ENCODE results near the gene FAM135A. TPM values are rescaled to one million over a fixed set of nuclear protein-coding genes. Genes with fewer than 3 reads are reported as not detected.
"Not testable (repeated sequence)": the region's sequence is repeated elsewhere in the genome, so short reads cannot be mapped to it uniquely, and the experiment has no call there.

FAM135A gene
- total and polyA plus RNA-seq, 3 donors from 2014 or later, result 21.7 to 68.9 (median 67.0) TPM

GRCh38 chr6:70549327-70549726 lies 136.0 kb downstream of the FAM135A start:
- TF ChIP-seq POLR2A (IDR thresholded peaks at IDR 0.05) (no peak), CTCF (IDR thresholded peaks at IDR 0.05) (no peak)
- no peaks in the 10 kb centered on the region for H3K9me3 ChIP-seq
- intact Hi-C loops (cut with DNase I; ENCODE audit: low total_unique reads), result no loop called here

GRCh38 chr6:70551566-70551965 lies 138.3 kb downstream of the FAM135A start:
- H3K27me3 ChIP-seq, result no peaks in the 10 kb centered on the region
- 91 to 100% methylated on average over 1 of the region's 1 CpG for WGBS, 2 donors
- no peak for TF ChIP-seq POLR2A (IDR thresholded peaks at IDR 0.05)
- intact Hi-C loops (cut with DNase I; ENCODE audit: low total_unique reads), result loop anchor here (10.0 kb wide), 1 partner anchor 133 kb away; no protein-coding TSS in a partner anchor
- no peak overlapping the region for H3K27ac ChIP-seq
- H3K36me3 ChIP-seq (ENCODE audit: low read depth, missing control alignments), result no peaks in the 10 kb centered on the region
- H3K4me1 ChIP-seq, result no peaks in the 10 kb centered on the region
- no peaks in the 10 kb centered on the region for H3K9me3 ChIP-seq
- DNase-seq, result no peak
- H3K4me3 ChIP-seq, result no peak overlapping the region

More at GRCh38 chr6:70549327-70549726, 136.0 kb downstream of the FAM135A start:
- Histone ChIP-seq H3K27me3 (no peaks in the 10 kb centered on the region), H3K4me1 (no peaks in the 10 kb centered on the region), H3K36me3 (ENCODE audit: low read depth, missing control alignments) (no peaks in the 10 kb centered on the region), H3K27ac (no peak overlapping the region), H3K4me3 (no peak overlapping the region)
- no peak for DNase-seq

- intact Hi-C loops (cut with DNase I; ENCODE audit: low total_unique reads), result loop anchor here (10.0 kb wide), 1 partner anchor 132 kb away; no protein-coding TSS in a partner anchor
- H3K27ac ChIP-seq; H3K4me1 ChIP-seq; H3K4me3 ChIP-seq; H3K9me3 ChIP-seq; H3K27me3 ChIP-seq; H3K36me3 ChIP-seq (ENCODE audit: low read depth, missing control alignments); DNase-seq: not testable (repeated sequence)
- WGBS, 2 donors, result 76 to 79% methylated on average over 13 of the region's 13 CpGs
These were observed 139.1 kb downstream of the FAM135A start for GRCh38 chr6:70552286-70552940.

GRCh38 chr6:70552974-70553373 lies 139.7 kb downstream of the FAM135A start:
- WGBS, 2 donors, result 93 to 95% methylated on average over 1 of the region's 1 CpG
- no peak for TF ChIP-seq CTCF (IDR thresholded peaks at IDR 0.05)
- TF ChIP-seq POLR2A (IDR thresholded peaks at IDR 0.05), result no peak
- H3K4me3 ChIP-seq, result no peak overlapping the region
- no peaks in the 10 kb centered on the region for H3K4me1 ChIP-seq
- H3K9me3 ChIP-seq, result no peaks in the 10 kb centered on the region
- intact Hi-C loops (cut with DNase I; ENCODE audit: low total_unique reads), result loop anchor here (10.0 kb wide), 1 partner anchor 132 kb away; no protein-coding TSS in a partner anchor
- H3K27me3 ChIP-seq, result no peaks in the 10 kb centered on the region
- no peaks in the 10 kb centered on the region for H3K36me3 ChIP-seq (ENCODE audit: low read depth, missing control alignments)
- no peak for DNase-seq
- H3K27ac ChIP-seq, result no peak overlapping the region

- intact Hi-C loops (cut with DNase I; ENCODE audit: low total_unique reads), result loop anchor here (10.0 kb wide), 1 partner anchor 127 kb away; no protein-coding TSS in a partner anchor
These were observed 144.7 kb downstream of the FAM135A start for GRCh38 chr6:70557998-70558397.

GRCh38 chr6:70562401-70562800 lies 149.1 kb downstream of the FAM135A start:
- DNase-seq; H3K9me3 ChIP-seq; H3K36me3 ChIP-seq (ENCODE audit: low read depth, missing control alignments); H3K4me3 ChIP-seq; H3K27ac ChIP-seq; intact Hi-C loops (cut with DNase I; ENCODE audit: low total_unique reads); H3K4me1 ChIP-seq; H3K27me3 ChIP-seq: not testable (repeated sequence)
- WGBS, 2 donors, result 74 to 80% methylated on average over 2 of the region's 2 CpGs

More at GRCh38 chr6:70557998-70558397, 144.7 kb downstream of the FAM135A start:
- Histone ChIP-seq H3K27me3 (no peaks in the 10 kb centered on the region), H3K36me3 (ENCODE audit: low read depth, missing control alignments) (no peaks in the 10 kb centered on the region), H3K4me1 (no peaks in the 10 kb centered on the region), H3K4me3 (no peak overlapping the region), H3K27ac (no peak overlapping the region), H3K9me3 (no peaks in the 10 kb centered on the region)
- no peak for TF ChIP-seq CTCF (IDR thresholded peaks at IDR 0.05)
- TF ChIP-seq POLR2A (IDR thresholded peaks at IDR 0.05), result no peak
- WGBS, 2 donors, result 87 to 94% methylated on average over 1 of the region's 1 CpG
- no peak for DNase-seq

Measured in testis (tissue), 3 donors.